HG02870 (cell line): Measurements from ENCODE around the gene C11orf24.

Source experiments
- ATAC-seq: cut with Tn5 transposase; IDR thresholded peaks from one replicate; pipeline ENCODE4 v1.9.1; 2021; ENCODE audit warnings: mild to moderate bottlenecking, moderate library complexity; ENCODE audit not compliant: unreplicated experiment

C11orf24 gene

GRCh38 chr11:68212421-68213134 lies 59.2 kb downstream of the C11orf24 start:
- peak; percentile 32 for ATAC-seq

DNA sequence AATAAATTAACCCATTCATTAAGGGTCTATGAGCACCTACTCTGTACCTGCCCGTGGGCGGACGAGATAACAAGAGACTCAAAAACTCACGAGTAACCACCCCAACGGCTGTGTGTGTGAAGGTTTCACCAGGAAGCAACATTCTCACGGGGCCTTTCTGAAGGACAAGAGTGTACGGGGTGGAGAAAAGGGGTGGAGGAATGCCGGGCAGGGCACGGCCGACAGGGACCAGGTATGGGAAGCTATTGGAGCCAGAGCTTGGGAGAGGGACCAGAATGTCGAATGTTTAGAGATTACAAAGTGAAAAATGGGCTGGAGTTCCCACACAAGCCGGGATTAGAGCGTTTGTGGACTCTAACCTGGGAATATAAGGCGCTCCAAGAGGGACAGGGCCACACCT lies 60.2 kb downstream of the C11orf24 start:
- ATAC-seq, result no peak
